Lower leg skin (tissue), 3 donors: ENCODE measurements around the gene MMADHC.

Source experiments
- POLR2A ChIP-seq, 2 donors: fragments of 450-650 bp; IDR thresholded peaks; one replicate each; pipeline ENCODE4 v1.6.1; 2016 to 2017; ENCODE audit warnings: antibody characterized with exemption in 2 of 2, mild to moderate bottlenecking in 1 of 2, moderate library complexity in 1 of 2
- TF ChIP-seq, protein P1 (sequence below), 3 donors: fragments of 450-650 bp; IDR thresholded peaks; one replicate each; pipeline ENCODE4 v1.5.1; 2016; ENCODE audit warnings: antibody characterized with exemption in 3 of 3, mild to moderate bottlenecking in 3 of 3, moderate library complexity in 2 of 3

DNA sequence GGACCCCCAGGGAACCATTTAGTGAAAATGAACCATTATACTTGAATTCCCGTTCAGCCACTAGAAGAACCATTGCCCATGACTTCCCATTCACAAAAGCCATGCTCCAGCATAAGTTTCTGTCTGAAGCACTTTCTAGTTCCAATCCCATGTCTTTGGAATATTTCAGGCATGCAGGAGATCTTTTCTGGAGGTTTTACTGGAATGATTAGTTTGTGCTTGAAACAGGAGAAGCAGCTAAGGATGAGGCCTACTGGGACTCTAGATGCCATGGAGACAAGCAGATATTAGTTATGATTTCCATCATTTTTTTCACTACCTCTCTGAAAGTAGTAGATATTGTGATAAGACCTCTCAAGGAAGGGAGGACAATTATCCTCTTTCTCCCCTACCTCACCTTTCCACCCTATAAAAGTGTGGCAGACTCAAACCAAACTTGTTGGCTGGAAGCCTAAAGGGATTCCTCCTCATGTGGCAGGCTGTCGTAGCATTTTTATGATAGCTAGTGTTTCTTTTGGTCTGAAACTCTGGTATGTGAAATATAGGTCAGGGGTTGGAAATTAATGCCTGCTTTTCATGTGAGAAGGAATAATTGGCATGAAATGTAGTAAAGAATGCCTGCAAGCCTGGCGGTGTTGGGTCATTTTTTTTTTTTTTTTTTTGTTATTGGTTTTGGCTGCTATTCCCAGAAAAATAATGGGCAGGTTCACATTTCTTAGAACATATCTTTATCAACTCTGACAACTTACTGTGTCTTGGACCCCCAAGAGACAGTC is 29.3 kb upstream of the MMADHC start:
- TF ChIP-seq POLR2A (IDR thresholded peaks at IDR 0.05), result no peak
- TF ChIP-seq, protein P1, sequence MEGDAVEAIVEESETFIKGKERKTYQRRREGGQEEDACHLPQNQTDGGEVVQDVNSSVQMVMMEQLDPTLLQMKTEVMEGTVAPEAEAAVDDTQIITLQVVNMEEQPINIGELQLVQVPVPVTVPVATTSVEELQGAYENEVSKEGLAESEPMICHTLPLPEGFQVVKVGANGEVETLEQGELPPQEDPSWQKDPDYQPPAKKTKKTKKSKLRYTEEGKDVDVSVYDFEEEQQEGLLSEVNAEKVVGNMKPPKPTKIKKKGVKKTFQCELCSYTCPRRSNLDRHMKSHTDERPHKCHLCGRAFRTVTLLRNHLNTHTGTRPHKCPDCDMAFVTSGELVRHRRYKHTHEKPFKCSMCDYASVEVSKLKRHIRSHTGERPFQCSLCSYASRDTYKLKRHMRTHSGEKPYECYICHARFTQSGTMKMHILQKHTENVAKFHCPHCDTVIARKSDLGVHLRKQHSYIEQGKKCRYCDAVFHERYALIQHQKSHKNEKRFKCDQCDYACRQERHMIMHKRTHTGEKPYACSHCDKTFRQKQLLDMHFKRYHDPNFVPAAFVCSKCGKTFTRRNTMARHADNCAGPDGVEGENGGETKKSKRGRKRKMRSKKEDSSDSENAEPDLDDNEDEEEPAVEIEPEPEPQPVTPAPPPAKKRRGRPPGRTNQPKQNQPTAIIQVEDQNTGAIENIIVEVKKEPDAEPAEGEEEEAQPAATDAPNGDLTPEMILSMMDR (IDR thresholded peaks at IDR 0.05), result no peak
